GM11168 (cell line): ENCODE results near the gene OLFML2B.

ENCODE experiments used
- in situ Hi-C: fragments of 300-500 bp; cut with MboI; formaldehyde crosslinking; loops from one replicate; pipeline ENCODE4 v1.12.0; 2022; ENCODE audit warnings: low sequenced_read_pairs; ENCODE audit not compliant: unreplicated experiment

Gene OLFML2B

GRCh38 chr1:161983725-161984124 lies 39.9 kb downstream of the OLFML2B start:
- in situ Hi-C loops: no loop called here

- in situ Hi-C loops: no loop called here
Observed at GRCh38 chr1:161982917-161983316, 40.8 kb downstream of the OLFML2B start.

- in situ Hi-C loops: no loop called here
Observed at GRCh38 chr1:161982507-161982895, 41.2 kb downstream of the OLFML2B start.

- in situ Hi-C loops: no loop called here
Observed at GRCh38 chr1:161981735-161982506, 41.7 kb downstream of the OLFML2B start.

- in situ Hi-C loops: no loop called here
Observed at GRCh38 chr1:161981126-161981525, 42.5 kb downstream of the OLFML2B start.

- in situ Hi-C loops: no loop called here
Observed at GRCh38 chr1:161978011-161978790, 45.5 kb downstream of the OLFML2B start.

- in situ Hi-C loops: no loop called here
Observed at GRCh38 chr1:161973924-161974845, 49.5 kb downstream of the OLFML2B start.

GRCh38 chr1:161972828-161973227 lies 50.8 kb downstream of the OLFML2B start:
- in situ Hi-C loops: no loop called here

- in situ Hi-C loops: no loop called here
Observed at GRCh38 chr1:161970633-161971032, 53.0 kb downstream of the OLFML2B start.

- in situ Hi-C loops: no loop called here
Observed at GRCh38 chr1:161970036-161970435, 53.6 kb downstream of the OLFML2B start.

GRCh38 chr1:161966067-161966466 lies 57.6 kb downstream of the OLFML2B start:
- in situ Hi-C loops: no loop called here

GRCh38 chr1:161962091-161962887 lies 61.4 kb downstream of the OLFML2B start:
- in situ Hi-C loops: no loop called here

- in situ Hi-C loops: no loop called here
Observed at GRCh38 chr1:161958425-161958824, 65.2 kb downstream of the OLFML2B start.

- in situ Hi-C loops: no loop called here
Observed at GRCh38 chr1:161956930-161957329, 66.7 kb downstream of the OLFML2B start.

- in situ Hi-C loops: no loop called here
Observed at GRCh38 chr1:161956097-161956496, 67.6 kb downstream of the OLFML2B start.

- in situ Hi-C loops: no loop called here
Observed at GRCh38 chr1:161955606-161956005, 68.1 kb downstream of the OLFML2B start.

- in situ Hi-C loops: no loop called here
Observed at GRCh38 chr1:161954466-161954865, 69.2 kb downstream of the OLFML2B start.

GRCh38 chr1:161954050-161954449 lies 69.6 kb downstream of the OLFML2B start:
- in situ Hi-C loops: no loop called here

- in situ Hi-C loops: no loop called here
Observed at GRCh38 chr1:161953256-161953920, 70.3 kb downstream of the OLFML2B start.
